GM12864 (cell line): ENCODE data around the gene PAX2.

Experiments
- DNase-seq: peaks from one replicate; pipeline ENCODE4 v3.0.0-alpha.2; 2011; ENCODE audit warnings: low read depth
- H3K4me3 ChIP-seq: 2 replicates; pipeline ENCODE4 v1.5.1; 2011; ENCODE audit warnings: mild to moderate bottlenecking, low read depth, low read length, control low read depth
- CTCF ChIP-seq: IDR thresholded peaks from 2 replicates; pipeline ENCODE4 v1.5.1; 2011; ENCODE audit warnings: low read depth, mild to moderate bottlenecking, moderate library complexity, low read length, control low read depth, inconsistent platforms; ENCODE audit errors: missing control alignments

Gene PAX2

GRCh38 chr10:100735337-100736143 lies 9.8 kb upstream of the PAX2 start:
- no peak for TF ChIP-seq CTCF
- no peak for DNase-seq
- H3K4me3 ChIP-seq: no peak overlapping the region

- H3K4me3 ChIP-seq: no peak overlapping the region
- no peak for TF ChIP-seq CTCF
- no peak for DNase-seq
These were observed 9.1 kb upstream of the PAX2 start for GRCh38 chr10:100736144-100736808.

- no peak for DNase-seq
- TF ChIP-seq CTCF: no peak
- H3K4me3 ChIP-seq: no peak overlapping the region
These were observed 8.5 kb upstream of the PAX2 start for GRCh38 chr10:100736809-100737354.

GRCh38 chr10:100737355-100738054 lies 7.9 kb upstream of the PAX2 start:
- no peak for DNase-seq
- no peak for TF ChIP-seq CTCF
- no peak overlapping the region for H3K4me3 ChIP-seq

GRCh38 chr10:100738055-100738827 lies 7.1 kb upstream of the PAX2 start:
- TF ChIP-seq CTCF: no peak
- no peak overlapping the region for H3K4me3 ChIP-seq
- DNase-seq: no peak

GRCh38 chr10:100739517-100740368 lies 5.6 kb upstream of the PAX2 start:
- no peak for TF ChIP-seq CTCF
- H3K4me3 ChIP-seq: no peak overlapping the region
- no peak for DNase-seq
